ENCODE measurements around the gene RAB27A.
A peak's percentile ranks its signal among the peaks of the same experiment; 100 is the strongest.

Gene RAB27A

GRCh38 chr15:55241891-55242290 is 47.7 kb downstream of the RAB27A start:
- TF ChIP-seq CTCF (IDR thresholded peaks at IDR 0.05; ENCODE audit: low read length, missing control alignments), result no peak
- DNase-seq (ENCODE audit: low read depth), result peak; percentile 29
- no peak overlapping the region for H3K4me3 ChIP-seq (replicated peaks; ENCODE audit: low read depth, low read length)

GRCh38 chr15:55241186-55241585 is 48.4 kb downstream of the RAB27A start:
- no peak for TF ChIP-seq CTCF (IDR thresholded peaks at IDR 0.05; ENCODE audit: low read length, missing control alignments)
- no peak for DNase-seq (ENCODE audit: low read depth)
- H3K4me3 ChIP-seq (replicated peaks; ENCODE audit: low read depth, low read length), result no peak overlapping the region

GRCh38 chr15:55240125-55240760 is 49.4 kb downstream of the RAB27A start:
- TF ChIP-seq CTCF (IDR thresholded peaks at IDR 0.05; ENCODE audit: low read length, missing control alignments), result no peak
- H3K4me3 ChIP-seq (replicated peaks; ENCODE audit: low read depth, low read length), result no peak overlapping the region
- no peak for DNase-seq (ENCODE audit: low read depth)

GRCh38 chr15:55239440-55240124 is 50.0 kb downstream of the RAB27A start:
- no peak overlapping the region for H3K4me3 ChIP-seq (replicated peaks; ENCODE audit: low read depth, low read length)
- TF ChIP-seq CTCF (IDR thresholded peaks at IDR 0.05; ENCODE audit: low read length, missing control alignments), result no peak
- no peak for DNase-seq (ENCODE audit: low read depth)

GRCh38 chr15:55238877-55239276 is 50.7 kb downstream of the RAB27A start:
- TF ChIP-seq CTCF (IDR thresholded peaks at IDR 0.05; ENCODE audit: low read length, missing control alignments), result no peak
- H3K4me3 ChIP-seq (replicated peaks; ENCODE audit: low read depth, low read length), result no peak overlapping the region
- DNase-seq (ENCODE audit: low read depth), result no peak

- H3K4me3 ChIP-seq (replicated peaks; ENCODE audit: low read depth, low read length), result no peak overlapping the region
- DNase-seq (ENCODE audit: low read depth), result peak; percentile 37
- TF ChIP-seq CTCF (IDR thresholded peaks at IDR 0.05; ENCODE audit: low read length, missing control alignments), result no peak
Observed at GRCh38 chr15:55237219-55238130, 52.1 kb downstream of the RAB27A start.

Measured in fibroblast of pulmonary artery (primary cell).